NCI-H187 (cell line): ENCODE data around the gene EEF1G.
A peak's percentile ranks its signal among the peaks of the same experiment; 100 is the strongest.
"Not testable (repeated sequence)": the region's sequence is repeated elsewhere in the genome, so short reads cannot be mapped to it uniquely, and the experiment has no call there.

ENCODE experiments used
- DNase-seq, 2 experiments: peaks; one replicate each; lab custom pipeline; 2025; lab: John Stamatoyannopoulos, UW

Gene EEF1G

GRCh38 chr11:62554387-62555167 lies 19.1 kb downstream of the EEF1G start:
- no peak for DNase-seq

- DNase-seq: no peak
Observed at GRCh38 chr11:62553839-62554361, 19.8 kb downstream of the EEF1G start.

- DNase-seq: no peak
Observed at GRCh38 chr11:62553080-62553838, 20.4 kb downstream of the EEF1G start.

- no peak for DNase-seq
Observed at GRCh38 chr11:62552485-62553079, 21.1 kb downstream of the EEF1G start.

GRCh38 chr11:62550478-62550877 lies 23.2 kb downstream of the EEF1G start:
- not testable (repeated sequence) for DNase-seq

GRCh38 chr11:62548545-62549335 lies 25.0 kb downstream of the EEF1G start:
- DNase-seq: no peak

GRCh38 chr11:62547691-62548281 lies 25.9 kb downstream of the EEF1G start:
- DNase-seq: no peak

- no peak for DNase-seq
Observed at GRCh38 chr11:62546929-62547625, 26.6 kb downstream of the EEF1G start.

- DNase-seq: no peak
Observed at GRCh38 chr11:62546244-62546928, 27.3 kb downstream of the EEF1G start, which contains the start of gene AHNAK. AHNAK (minus strand) TSS chr11:62546806; CDS start chr11:62536098, 10,708 bp downstream.

- DNase-seq: no peak
Observed at GRCh38 chr11:62545437-62546243, 28.1 kb downstream of the EEF1G start.

- DNase-seq: no peak
Observed at GRCh38 chr11:62544581-62545436, 28.9 kb downstream of the EEF1G start.

- no peak for DNase-seq
Observed at GRCh38 chr11:62543680-62544444, 29.8 kb downstream of the EEF1G start.

- DNase-seq: peak; percentile 32 to 57
Observed at GRCh38 chr11:62542750-62543567, 30.7 kb downstream of the EEF1G start.

- DNase-seq: peak; percentile 15 to 23
Observed at GRCh38 chr11:62542111-62542745, 31.5 kb downstream of the EEF1G start.

- no peak for DNase-seq
Observed at GRCh38 chr11:62540804-62541701, 32.6 kb downstream of the EEF1G start.
